ENCODE results near the gene CMKLR1. TPM values are rescaled to one million over a fixed set of nuclear protein-coding genes. Genes with fewer than 3 reads are reported as not detected.

The CMKLR1 gene
- total RNA-seq, 4 donors from 2014 or later = 9.7 to 25.4 (median 13.0) TPM

- TF ChIP-seq POLR2A (IDR thresholded peaks at IDR 0.05) (no peak), POLR2AphosphoS5 (IDR thresholded peaks at IDR 0.05) (no peak), EP300 (IDR thresholded peaks at IDR 0.05) (no peak), CTCF (IDR thresholded peaks at IDR 0.05) (no peak)
- Histone ChIP-seq H3K27ac (no peak overlapping the region), H3K36me3 (no peaks in the 10 kb centered on the region), H3K9me3 (no peaks in the 10 kb centered on the region), H3K4me3 (no peak overlapping the region), H3K27me3 (peaks cover 18% of the 10 kb centered on the region), H3K4me1 (no peaks in the 10 kb centered on the region)
- 33 to 37% methylated on average over 4 to 6 of the region's 7 CpGs for WGBS, 2 donors (ENCODE audit: low coverage in 1 of 2)
- no peak for ATAC-seq
Measured at GRCh38 chr12:108358580-108358965, 19.5 kb upstream of the CMKLR1 start.

DNA sequence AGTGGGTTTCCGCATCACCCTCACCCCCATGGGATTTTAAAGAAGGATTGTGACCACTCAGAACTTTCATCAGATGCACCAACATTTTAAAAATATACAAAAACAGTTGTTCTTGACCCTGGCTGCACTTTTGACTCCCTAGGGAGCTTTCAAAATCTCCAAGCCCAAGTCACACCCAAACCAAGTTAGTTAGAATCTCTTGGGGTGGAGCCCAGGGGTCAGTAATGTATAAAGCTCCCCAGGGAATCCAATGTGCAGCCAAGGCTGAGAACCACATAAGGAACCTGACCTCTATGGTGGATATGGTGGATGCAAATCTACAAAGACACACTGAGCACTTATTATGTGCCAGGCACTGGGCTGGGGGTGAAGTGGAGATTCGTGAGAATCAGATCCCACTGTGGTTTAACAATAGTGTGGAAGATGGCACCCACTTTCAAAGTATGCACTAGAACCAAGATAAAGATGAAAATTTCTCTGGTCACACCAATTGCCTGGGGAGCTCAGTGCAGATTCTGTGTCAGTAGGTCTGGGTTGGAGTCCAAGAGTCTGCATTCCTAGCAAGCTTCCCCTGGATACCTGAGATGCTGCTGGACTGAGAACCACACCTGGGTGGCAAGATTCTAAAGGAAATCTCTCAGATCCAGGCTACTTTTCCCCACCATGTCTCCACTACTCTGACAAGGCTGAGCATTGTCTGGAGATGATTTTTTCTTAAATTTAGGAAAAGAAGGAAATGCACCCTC lies 18.9 kb upstream of the CMKLR1 start:
- ATAC-seq = no peak
- WGBS, 2 donors (ENCODE audit: low coverage in 1 of 2) = 83 to 100% methylated on average over 1 of the region's 2 CpGs
- Histone ChIP-seq H3K27ac (no peak overlapping the region), H3K4me3 (no peak overlapping the region), H3K36me3 (no peaks in the 10 kb centered on the region), H3K4me1 (no peaks in the 10 kb centered on the region), H3K9me3 (no peaks in the 10 kb centered on the region), H3K27me3 (peaks cover 18% of the 10 kb centered on the region)
- TF ChIP-seq CTCF (IDR thresholded peaks at IDR 0.05) = no peak
- no peak for TF ChIP-seq POLR2AphosphoS5 (IDR thresholded peaks at IDR 0.05)
- no peak for TF ChIP-seq EP300 (IDR thresholded peaks at IDR 0.05)
- TF ChIP-seq POLR2A (IDR thresholded peaks at IDR 0.05) = no peak

- WGBS, 2 donors (ENCODE audit: low coverage in 1 of 2) = 79 to 84% methylated on average over 12 of the region's 12 CpGs
- TF ChIP-seq EP300 (IDR thresholded peaks at IDR 0.05) = no peak
- TF ChIP-seq POLR2A (IDR thresholded peaks at IDR 0.05) = no peak
- TF ChIP-seq POLR2AphosphoS5 (IDR thresholded peaks at IDR 0.05) = no peak
- TF ChIP-seq CTCF (IDR thresholded peaks at IDR 0.05) = no peak
- H3K27me3 ChIP-seq = peaks cover 18% of the 10 kb centered on the region
- no peaks in the 10 kb centered on the region for H3K36me3 ChIP-seq
- H3K4me1 ChIP-seq = no peaks in the 10 kb centered on the region
- no peak for ATAC-seq
- H3K27ac ChIP-seq = no peak overlapping the region
- no peaks in the 10 kb centered on the region for H3K9me3 ChIP-seq
- no peak overlapping the region for H3K4me3 ChIP-seq
Measured at GRCh38 chr12:108356835-108357806, 18.0 kb upstream of the CMKLR1 start.

- H3K36me3 ChIP-seq = no peaks in the 10 kb centered on the region
- no peak for ATAC-seq
- WGBS, 2 donors (ENCODE audit: low coverage in 1 of 2) = 65 to 80% methylated on average over 1 to 2 of the region's 2 CpGs
- peaks cover 18% of the 10 kb centered on the region for H3K27me3 ChIP-seq
- no peak overlapping the region for H3K27ac ChIP-seq
- H3K4me1 ChIP-seq = no peaks in the 10 kb centered on the region
- no peaks in the 10 kb centered on the region for H3K9me3 ChIP-seq
- H3K4me3 ChIP-seq = no peak overlapping the region
- TF ChIP-seq POLR2AphosphoS5 (IDR thresholded peaks at IDR 0.05) (no peak), EP300 (IDR thresholded peaks at IDR 0.05) (no peak), CTCF (IDR thresholded peaks at IDR 0.05) (no peak), POLR2A (IDR thresholded peaks at IDR 0.05) (no peak)
Measured at GRCh38 chr12:108355069-108355468, 16.0 kb upstream of the CMKLR1 start.

All from gastroesophageal sphincter (tissue), 4 donors.